ENCODE measurements around the gene ACOX3. TPM values are rescaled to one million over a fixed set of nuclear protein-coding genes. Genes with fewer than 3 reads are reported as not detected.

ACOX3 gene
- total and polyA plus RNA-seq, 4 donors: 11.4 to 24.6 (median 13.6) TPM

DNA sequence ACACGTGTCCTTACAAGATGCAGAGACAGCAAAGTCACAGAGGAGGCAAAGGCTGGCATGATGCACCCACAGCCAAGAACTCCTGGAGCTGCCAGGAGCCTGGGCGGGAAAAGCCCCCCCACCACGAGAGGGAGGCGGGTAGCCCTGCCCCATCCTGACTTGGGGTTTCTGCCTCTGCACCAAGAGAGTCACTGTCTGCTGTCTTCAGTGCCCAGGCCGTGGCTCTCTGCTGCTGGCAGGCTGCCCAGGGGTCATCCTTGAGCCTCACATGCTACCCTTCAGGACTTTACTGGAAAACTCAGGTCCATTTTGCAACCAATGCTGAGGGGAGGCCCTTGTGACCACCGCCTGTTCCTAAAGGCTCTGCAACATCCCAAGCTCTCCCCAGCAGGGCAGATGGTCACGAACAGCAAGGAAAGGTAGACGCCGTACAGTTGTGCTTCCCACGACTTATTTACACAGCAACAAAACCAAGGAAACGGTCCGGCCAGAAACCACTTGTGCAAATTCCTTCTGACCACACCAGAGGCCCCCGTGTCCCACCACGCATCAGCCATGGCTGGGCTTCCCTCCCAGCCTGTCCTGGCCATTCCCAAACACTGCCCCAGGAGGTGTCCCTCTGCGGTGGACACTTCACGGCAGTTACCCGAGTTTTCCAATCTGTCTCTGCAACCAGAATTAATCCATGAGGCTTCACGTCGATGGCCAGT lies 56.9 kb downstream of the ACOX3 start:
- DNase-seq (ENCODE audit: low spot score): no peak
- Histone ChIP-seq H3K4me1 (ENCODE audit: control insufficient read depth in 4 of 4, insufficient read depth in 4 of 4, low read length in 3 of 4) (no peaks in the 10 kb centered on the region), H3K36me3 (ENCODE audit: control insufficient read depth in 4 of 4, insufficient read depth in 3 of 4, low read depth in 1 of 4, low read length in 3 of 4) (peaks cover 0 to 32% (median 3%) of the 10 kb centered on the region in 4 donors), H3K4me3 (ENCODE audit: low read depth in 1 of 3, low read length in 3 of 3) (no peak overlapping the region), H3K27ac (ENCODE audit: low read depth in 1 of 2, low read length in 2 of 2) (no peak overlapping the region), H3K9me3 (ENCODE audit: control insufficient read depth in 4 of 4, low read length in 3 of 4) (no peaks in the 10 kb centered on the region), H3K9ac (ENCODE audit: low read depth in 1 of 2, low read length in 2 of 2) (no peak overlapping the region), H3K27me3 (ENCODE audit: control insufficient read depth in 4 of 4, insufficient read depth in 4 of 4, low read length in 3 of 4) (no peaks in the 10 kb centered on the region)
- 91% methylated on average over 19 of the region's 19 CpGs for WGBS
- TF ChIP-seq NR2F2 (IDR thresholded peaks at IDR 0.05) (no peak), GABPA (IDR thresholded peaks at IDR 0.05 in 1 of 2, conservative IDR thresholded peaks at IDR 0.05 in 1 of 2) (no peak), SP1 (IDR thresholded peaks at IDR 0.05) (no peak), HNF4G (IDR thresholded peaks at IDR 0.05) (no peak), CTCF (IDR thresholded peaks at IDR 0.05; ENCODE audit: low read depth, low read length, missing input control) (no peak), RAD21 (IDR thresholded peaks at IDR 0.05) (no peak), RXRA (IDR thresholded peaks at IDR 0.05) (no peak), FOXA1 (IDR thresholded peaks at IDR 0.05) (no peak), REST (IDR thresholded peaks at IDR 0.05) (no peak), TAF1 (conservative IDR thresholded peaks at IDR 0.05) (no peak), FOXA2 (IDR thresholded peaks at IDR 0.05) (no peak)

DNA sequence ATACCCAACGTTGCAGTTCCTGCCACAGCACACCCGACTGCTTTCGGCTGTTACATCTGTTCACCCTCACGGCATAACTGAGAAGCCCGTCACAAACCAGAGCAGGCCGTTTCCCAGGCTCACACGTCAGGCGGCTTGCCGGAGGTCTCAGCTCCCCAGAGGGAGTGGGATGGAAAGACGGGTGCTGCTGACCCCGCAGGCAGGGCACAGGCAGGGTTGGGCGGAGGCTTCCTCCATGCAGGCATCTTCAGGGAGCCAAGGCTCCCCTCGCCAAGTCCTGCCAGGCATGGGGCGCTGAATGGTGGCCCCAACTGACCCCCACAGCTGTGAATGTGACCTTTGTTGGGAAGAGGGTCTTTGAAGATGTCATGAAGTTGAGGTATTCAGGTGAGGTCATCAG lies 57.5 kb downstream of the ACOX3 start:
- Histone ChIP-seq H3K9ac (ENCODE audit: low read depth in 1 of 2, low read length in 2 of 2) (no peak overlapping the region), H3K27me3 (ENCODE audit: control insufficient read depth in 4 of 4, insufficient read depth in 4 of 4, low read length in 3 of 4) (no peaks in the 10 kb centered on the region), H3K4me1 (ENCODE audit: control insufficient read depth in 4 of 4, insufficient read depth in 4 of 4, low read length in 3 of 4) (no peaks in the 10 kb centered on the region), H3K27ac (ENCODE audit: low read depth in 1 of 2, low read length in 2 of 2) (no peak overlapping the region), H3K9me3 (ENCODE audit: control insufficient read depth in 4 of 4, low read length in 3 of 4) (no peaks in the 10 kb centered on the region), H3K36me3 (ENCODE audit: control insufficient read depth in 4 of 4, insufficient read depth in 3 of 4, low read depth in 1 of 4, low read length in 3 of 4) (peaks cover 0 to 28% (median 3%) of the 10 kb centered on the region in 4 donors), H3K4me3 (ENCODE audit: low read depth in 1 of 3, low read length in 3 of 3) (no peak overlapping the region)
- WGBS: 96% methylated on average over 14 of the region's 14 CpGs
- DNase-seq (ENCODE audit: low spot score): no peak
- TF ChIP-seq NR2F2 (IDR thresholded peaks at IDR 0.05) (no peak), HNF4G (IDR thresholded peaks at IDR 0.05) (no peak), ATF3 (IDR thresholded peaks at IDR 0.05) (no peak), JUND (IDR thresholded peaks at IDR 0.05) (no peak), TAF1 (conservative IDR thresholded peaks at IDR 0.05) (no peak), SP1 (IDR thresholded peaks at IDR 0.05) (no peak), RXRA (IDR thresholded peaks at IDR 0.05) (no peak), FOXA1 (IDR thresholded peaks at IDR 0.05) (no peak), GABPA (IDR thresholded peaks at IDR 0.05 in 1 of 2, conservative IDR thresholded peaks at IDR 0.05 in 1 of 2) (no peak), YY1 (IDR thresholded peaks at IDR 0.05) (no peak), EGR1 (IDR thresholded peaks at IDR 0.05; ENCODE audit: low read depth in 2 of 2) (no peak)
- TF ChIP-seq, protein P1, sequence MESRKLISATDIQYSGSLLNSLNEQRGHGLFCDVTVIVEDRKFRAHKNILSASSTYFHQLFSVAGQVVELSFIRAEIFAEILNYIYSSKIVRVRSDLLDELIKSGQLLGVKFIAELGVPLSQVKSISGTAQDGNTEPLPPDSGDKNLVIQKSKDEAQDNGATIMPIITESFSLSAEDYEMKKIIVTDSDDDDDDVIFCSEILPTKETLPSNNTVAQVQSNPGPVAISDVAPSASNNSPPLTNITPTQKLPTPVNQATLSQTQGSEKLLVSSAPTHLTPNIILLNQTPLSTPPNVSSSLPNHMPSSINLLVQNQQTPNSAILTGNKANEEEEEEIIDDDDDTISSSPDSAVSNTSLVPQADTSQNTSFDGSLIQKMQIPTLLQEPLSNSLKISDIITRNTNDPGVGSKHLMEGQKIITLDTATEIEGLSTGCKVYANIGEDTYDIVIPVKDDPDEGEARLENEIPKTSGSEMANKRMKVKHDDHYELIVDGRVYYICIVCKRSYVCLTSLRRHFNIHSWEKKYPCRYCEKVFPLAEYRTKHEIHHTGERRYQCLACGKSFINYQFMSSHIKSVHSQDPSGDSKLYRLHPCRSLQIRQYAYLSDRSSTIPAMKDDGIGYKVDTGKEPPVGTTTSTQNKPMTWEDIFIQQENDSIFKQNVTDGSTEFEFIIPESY (IDR thresholded peaks at IDR 0.05): no peak

All from liver (tissue), 9 donors.